CD4-positive, alpha-beta memory T cell (primary cell): Measurements from ENCODE around the gene ZNF786. TPM values are rescaled to one million over a fixed set of nuclear protein-coding genes. Genes with fewer than 3 reads are reported as not detected.

ENCODE experiments used
- CTCF ChIA-PET: fragments of 350-600 bp; sonication (Branson Sonifier 250); formaldehyde crosslinking; loops from one replicate; lab custom pipeline; 2021; ENCODE audit warnings: inconsistent platforms; ENCODE audit not compliant: partially characterized antibody; lab: Charles Lee
- POLR2A ChIA-PET: fragments of 350-600 bp; sonication (Branson Sonifier 250); formaldehyde crosslinking; loops from one replicate; lab custom pipeline; 2021; ENCODE audit not compliant: partially characterized antibody; lab: Charles Lee
- DNase-seq, 5 donors: peaks; one replicate each; pipeline versions ENCODE4 v3.0.0 to v3.0.0-alpha.2; 2020 to 2022; ENCODE audit warnings: mixed read lengths in 1 of 5
- H3K27ac ChIP-seq: one replicate; pipeline ENCODE4 v1.7.0; 2013; ENCODE audit warnings: low read depth, low read length
- H3K27me3 ChIP-seq: 2 replicates; pipeline ENCODE4 v1.7.0; 2013; ENCODE audit warnings: mild to moderate bottlenecking, low read length, moderate library complexity; ENCODE audit not compliant: insufficient read depth
- H3K36me3 ChIP-seq: 2 replicates; pipeline ENCODE4 v1.7.0; 2013; ENCODE audit warnings: mild to moderate bottlenecking, low read length, moderate library complexity; ENCODE audit not compliant: insufficient read depth
- H3K4me1 ChIP-seq: 2 replicates; pipeline ENCODE4 v1.7.0; 2013; ENCODE audit warnings: mild to moderate bottlenecking, low read length, moderate library complexity; ENCODE audit not compliant: insufficient read depth
- H3K4me3 ChIP-seq, 2 donors: one replicate each; pipeline ENCODE4 v1.7.0; 2013; ENCODE audit warnings: low read length in 2 of 2, mild to moderate bottlenecking in 1 of 2
- H3K9me3 ChIP-seq, 2 donors: one replicate each; pipeline ENCODE4 v1.7.0; 2013; ENCODE audit warnings: low read length in 2 of 2, control low read depth in 1 of 2; ENCODE audit not compliant: control insufficient read depth in 1 of 2
- H3K27ac Mint-ChIP-seq, 7 donors: one replicate each; pipeline ENCODE4 v1.8.0; 2020 to 2021; ENCODE audit warnings: mixed read lengths in 7 of 7, mild to moderate bottlenecking in 6 of 7, inconsistent platforms in 3 of 7, moderate library complexity in 3 of 7
- H3K27me3 Mint-ChIP-seq, 2 donors: one replicate each; pipeline ENCODE4 v1.8.0; 2020 to 2021; ENCODE audit warnings: mixed read lengths in 2 of 2
- H3K36me3 Mint-ChIP-seq, 2 donors: one replicate each; pipeline ENCODE4 v1.8.0; 2020 to 2021; ENCODE audit warnings: mixed read lengths in 2 of 2, inconsistent platforms in 1 of 2, mild to moderate bottlenecking in 1 of 2
- H3K4me1 Mint-ChIP-seq, 4 donors: one replicate each; pipeline ENCODE4 v1.8.0; 2020 to 2021; ENCODE audit warnings: mixed read lengths in 4 of 4, mild to moderate bottlenecking in 1 of 4
- H3K4me3 Mint-ChIP-seq, 8 donors: one replicate each; pipeline ENCODE4 v1.8.0; 2020 to 2021; ENCODE audit warnings: mixed read lengths in 8 of 8, mild to moderate bottlenecking in 7 of 8, moderate library complexity in 6 of 8, inconsistent platforms in 3 of 8
- H3K9me3 Mint-ChIP-seq, 8 donors: one replicate each; pipeline ENCODE4 v1.8.0; 2020 to 2021; ENCODE audit warnings: mixed read lengths in 8 of 8, mild to moderate bottlenecking in 5 of 8, inconsistent platforms in 3 of 8, moderate library complexity in 1 of 8
- intact Hi-C: fragments of 100-400 bp; cut with micrococcal nuclease; formaldehyde crosslinking; loops from one replicate; pipeline ENCODE4 v1.15.1; 2023
- polyA plus RNA-seq, 2 donors: library from polyadenylated mRNA; unstranded; fragments of 300-500 nt; fragmentation: Illumina TruSeq; gene quantifications; one replicate each; pipeline ENCODE4 v1.2.3, GENCODE V29; 2021
- total RNA-seq, 2 experiments: library from RNA; stranded (reverse); gene quantifications; one replicate each; pipeline ENCODE4 v1.2.3, GENCODE V29; 2021

ZNF786 gene
- total and polyA plus RNA-seq, 4 experiments from 2014 or later, result 2.3 to 18.8 (median 16.3) TPM

DNA sequence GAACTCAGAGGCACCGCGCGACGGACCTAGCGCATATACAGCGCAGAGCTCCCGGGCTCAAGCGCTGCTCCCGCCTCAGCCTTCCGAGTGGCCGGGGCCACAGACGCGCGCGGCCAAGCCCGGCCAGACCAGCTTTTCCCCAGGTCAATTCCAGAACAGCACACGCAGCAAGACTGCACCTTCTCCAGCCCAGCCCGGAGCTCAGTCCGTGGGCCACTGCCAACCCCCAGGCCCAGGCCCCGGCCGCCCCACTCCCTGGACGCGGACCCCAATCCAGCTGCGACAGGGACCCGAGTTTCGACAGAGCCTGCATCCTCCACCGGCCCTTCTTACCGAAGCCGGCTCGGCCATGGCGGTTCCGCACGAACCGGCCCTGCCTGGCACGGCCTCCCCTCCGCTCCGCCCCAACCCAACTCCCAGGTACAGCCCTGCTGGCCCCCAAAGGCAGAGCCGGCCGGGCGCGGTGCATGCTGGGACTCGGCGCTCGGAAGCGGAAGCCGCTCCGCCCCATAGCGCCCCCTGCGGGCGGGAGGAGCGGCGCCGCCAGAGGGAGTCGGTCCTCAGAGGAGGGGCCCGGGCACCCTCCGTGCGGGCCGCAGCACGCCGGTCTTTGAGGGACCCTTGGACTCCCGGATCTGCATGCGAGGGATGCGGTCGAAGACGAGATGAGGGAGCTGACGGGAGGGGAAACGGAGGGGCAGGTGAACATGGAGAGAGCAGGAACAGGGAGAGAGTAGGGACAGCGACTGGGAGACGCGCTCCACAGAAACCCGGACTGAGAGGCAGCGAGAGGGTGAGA is 35.5 kb upstream of the ZNF786 start, which contains the start of gene ZNF425:
Gene ZNF425 (minus strand): TSS at position 462 of the 799 bp plus-strand sequence. CDS start 111 bp downstream, at position 351.
- Histone ChIP-seq H3K4me3 (peak within 1 kb of the TSS; percentile 83 to 96), H3K27ac (peak within 1 kb of the TSS; percentile 88), H3K27me3 (no peaks in the 10 kb centered on the region), H3K36me3 (peaks cover 9% of the 10 kb centered on the region), H3K4me1 (peaks cover 19% of the 10 kb centered on the region), H3K9me3 (peaks cover 5 to 7% of the 10 kb centered on the region in 2 donors)
- intact Hi-C loops, result loop anchor here (1.0 to 5.0 kb wide), 7 partner anchors 21 to 371 kb away; partner anchors contain the start of genes PDIA4, ZNF212, ZNF282 and ZNF398
- POLR2A ChIA-PET, result interaction anchor here (0.7 to 5.0 kb wide), 23 partner anchors 9 to 334 kb away, joined by 3 to 144 read pairs (median 5); partner anchors contain the start of genes PDIA4, ZNF282, ZNF398 and ZNF777
- H3K27ac Mint-ChIP-seq, result peak within 1 kb of the TSS; percentile 91 to 99 (median 98)
- H3K27me3 Mint-ChIP-seq, result no peaks in the 10 kb centered on the region
- CTCF ChIA-PET, result interaction anchor here (0.6 to 4.5 kb wide), 16 partner anchors 10 to 604 kb away, joined by 3 to 56 read pairs (median 4); partner anchors contain the start of genes ZNF398 and ZNF786
- H3K9me3 Mint-ChIP-seq, result peaks cover 0 to 8% (median 6%) of the 10 kb centered on the region in 8 donors
- peaks cover 15 to 35% (median 25%) of the 10 kb centered on the region in 4 donors for H3K4me1 Mint-ChIP-seq
- peaks cover 11 to 29% of the 10 kb centered on the region in 2 donors for H3K36me3 Mint-ChIP-seq
- peak; percentile 89 to 94 (median 91) for DNase-seq
- peak within 1 kb of the TSS; percentile 91 to 100 (median 100) for H3K4me3 Mint-ChIP-seq

DNA sequence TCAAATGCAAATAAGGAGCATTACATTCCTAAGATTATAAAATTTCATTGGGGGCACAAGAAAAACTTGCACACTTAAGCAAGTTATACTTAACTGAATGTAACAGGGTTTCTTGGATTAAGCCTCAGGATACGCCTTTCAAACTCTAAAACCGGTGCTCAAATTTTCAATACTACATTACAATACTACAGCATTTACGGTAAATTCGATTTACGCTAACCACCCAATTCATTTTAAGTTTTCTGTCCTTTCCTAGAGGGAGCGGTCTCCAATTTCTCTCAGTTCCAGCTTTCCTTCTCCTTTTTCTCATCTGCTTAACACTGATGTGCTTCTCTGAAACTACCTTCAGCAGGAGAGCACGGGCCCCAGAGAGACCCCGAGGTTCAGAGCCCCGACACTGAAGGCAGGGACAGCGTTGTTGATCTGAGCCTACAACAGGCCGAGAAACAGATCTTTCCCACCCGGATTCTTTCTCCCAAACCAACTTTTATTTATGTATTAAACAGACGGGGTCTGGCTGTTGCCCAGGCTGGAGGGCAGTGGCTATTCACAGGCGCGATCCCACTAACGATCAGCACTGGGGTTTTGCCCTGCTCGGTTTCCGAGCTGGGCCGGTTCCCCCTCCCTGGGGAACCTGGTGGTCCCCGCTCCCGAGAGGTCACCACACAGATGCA is 34.8 kb upstream of the ZNF786 start:
- no peak for DNase-seq
- Histone ChIP-seq H3K4me1 (peaks cover 19% of the 10 kb centered on the region), H3K4me3 (peak overlapping the region; percentile 83 to 96), H3K27me3 (no peaks in the 10 kb centered on the region), H3K36me3 (peaks cover 2% of the 10 kb centered on the region), H3K9me3 (no peaks in the 10 kb centered on the region), H3K27ac (peak overlapping the region; percentile 88)
- peaks cover 4 to 22% of the 10 kb centered on the region in 2 donors for H3K36me3 Mint-ChIP-seq
- H3K4me1 Mint-ChIP-seq, result peaks cover 15 to 35% (median 25%) of the 10 kb centered on the region in 4 donors
- POLR2A ChIA-PET, result interaction anchor here (0.8 to 5.0 kb wide), 17 partner anchors 16 to 335 kb away, joined by 3 to 144 read pairs (median 6); partner anchors contain the start of genes PDIA4, ZNF282, ZNF398 and ZNF777
- peak overlapping the region; percentile 91 to 99 (median 98) for H3K27ac Mint-ChIP-seq
- H3K9me3 Mint-ChIP-seq, result peaks cover 0 to under 1% (median 0%) of the 10 kb centered on the region in 8 donors
- CTCF ChIA-PET, result interaction anchor here (0.7 to 4.5 kb wide), 11 partner anchors 17 to 160 kb away, joined by 3 to 56 read pairs (median 4); partner anchors contain the start of genes ZNF398 and ZNF786
- peak overlapping the region; percentile 91 to 100 (median 100) for H3K4me3 Mint-ChIP-seq
- intact Hi-C loops, result loop anchor here (5.0 kb wide), 2 partner anchors 112 to 372 kb away; partner anchors contain the start of genes ZNF212 and ZNF746
- no peaks in the 10 kb centered on the region for H3K27me3 Mint-ChIP-seq

DNA sequence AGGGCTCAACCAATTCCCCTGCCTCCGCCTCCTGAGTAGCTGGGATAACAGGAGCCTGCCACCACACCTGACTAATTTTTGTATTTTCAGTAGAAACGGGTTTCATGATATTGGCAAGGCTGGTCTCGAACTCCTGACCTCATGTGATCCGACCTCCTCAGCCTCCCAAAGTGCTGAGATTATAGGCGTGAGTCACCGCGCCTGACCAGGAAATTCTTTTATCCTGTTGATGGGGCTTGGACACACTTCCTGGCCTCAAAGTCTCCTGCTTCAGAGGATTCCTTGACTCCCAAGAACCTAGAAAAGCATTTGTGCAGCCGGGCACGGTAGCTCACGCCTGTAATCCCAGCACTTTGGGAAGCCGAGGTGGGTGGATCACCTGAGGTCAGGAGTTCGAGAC is 19.5 kb upstream of the ZNF786 start:
- POLR2A ChIA-PET, result no interaction called here

DNA sequence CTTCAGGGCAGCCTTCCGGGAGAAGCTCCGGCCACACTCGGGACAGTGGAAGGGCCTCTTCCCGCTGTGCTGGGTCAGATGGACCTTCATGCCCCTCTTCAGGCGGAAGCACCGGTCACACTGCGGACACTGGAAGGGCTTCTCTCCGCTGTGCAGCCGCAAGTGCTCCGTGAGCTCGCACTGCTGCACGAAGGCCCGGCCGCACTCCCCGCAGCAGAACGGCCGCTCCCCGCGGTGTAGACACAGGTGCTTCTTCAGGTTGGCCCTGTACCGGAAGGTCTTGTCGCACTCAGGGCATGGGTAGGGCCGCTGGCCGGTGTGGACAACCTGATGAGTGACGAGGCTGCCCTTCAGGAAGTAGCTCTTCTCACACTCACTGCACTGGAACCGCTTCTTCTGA is 14.2 kb upstream of the ZNF786 start:
- Mint-ChIP-seq H3K27me3 (peaks cover 0 to 2% of the 10 kb centered on the region in 2 donors), H3K36me3 (peaks cover 0 to 5% of the 10 kb centered on the region in 2 donors), H3K4me3 (no peak overlapping the region), H3K27ac (no peak overlapping the region), H3K4me1 (peaks cover 0 to 1% (median 0%) of the 10 kb centered on the region in 4 donors), H3K9me3 (no peaks in the 10 kb centered on the region)
- H3K4me3 ChIP-seq, result no peak overlapping the region
- H3K27me3 ChIP-seq, result no peaks in the 10 kb centered on the region
- H3K27ac ChIP-seq, result no peak overlapping the region
- H3K9me3 ChIP-seq, result no peaks in the 10 kb centered on the region
- DNase-seq, result no peak
- no peaks in the 10 kb centered on the region for H3K36me3 ChIP-seq
- no peaks in the 10 kb centered on the region for H3K4me1 ChIP-seq
- intact Hi-C loops, result no loop called here
- CTCF ChIA-PET, result no interaction called here
- POLR2A ChIA-PET, result no interaction called here

More for the DNA sequence above, 19.5 kb upstream of the ZNF786 start:
- intact Hi-C loops, result no loop called here
- Histone ChIP-seq H3K4me1 (no peaks in the 10 kb centered on the region), H3K9me3 (no peaks in the 10 kb centered on the region), H3K27ac (no peak overlapping the region), H3K4me3 (no peak overlapping the region), H3K27me3 (no peaks in the 10 kb centered on the region), H3K36me3 (no peaks in the 10 kb centered on the region)
- no peak for DNase-seq
- H3K4me1 Mint-ChIP-seq, result no peaks in the 10 kb centered on the region
- H3K4me3 Mint-ChIP-seq, result no peak overlapping the region
- H3K36me3 Mint-ChIP-seq, result peaks cover 0 to 5% of the 10 kb centered on the region in 2 donors
- no peaks in the 10 kb centered on the region for H3K9me3 Mint-ChIP-seq
- H3K27ac Mint-ChIP-seq, result no peak overlapping the region
- CTCF ChIA-PET, result no interaction called here
- H3K27me3 Mint-ChIP-seq, result no peaks in the 10 kb centered on the region

DNA sequence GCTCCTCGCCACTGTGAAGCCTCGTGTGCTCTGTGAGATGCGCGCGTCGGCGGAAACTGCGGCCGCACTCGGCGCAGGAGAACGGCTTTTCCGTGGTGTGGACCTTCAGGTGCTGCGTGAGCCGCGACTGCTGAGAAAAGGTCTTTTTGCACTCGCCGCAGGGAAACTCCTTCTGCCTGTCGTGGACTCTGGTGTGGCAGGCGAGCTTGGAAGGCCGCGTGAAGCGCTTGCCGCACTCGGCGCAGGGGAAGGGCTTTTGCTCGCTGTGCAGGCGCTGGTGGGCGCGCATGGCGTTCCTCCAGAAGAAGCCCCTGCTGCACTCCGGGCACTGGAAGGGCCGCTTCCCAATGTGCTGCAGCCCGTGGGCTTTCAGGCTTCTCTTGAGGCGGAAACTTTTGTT is 13.7 kb upstream of the ZNF786 start:
- CTCF ChIA-PET, result no interaction called here
- H3K36me3 ChIP-seq, result no peaks in the 10 kb centered on the region
- Mint-ChIP-seq H3K4me3 (no peak overlapping the region), H3K4me1 (peaks cover 0 to 1% (median 0%) of the 10 kb centered on the region in 4 donors), H3K9me3 (no peaks in the 10 kb centered on the region), H3K36me3 (peaks cover 0 to 5% of the 10 kb centered on the region in 2 donors), H3K27me3 (peaks cover 0 to 2% of the 10 kb centered on the region in 2 donors), H3K27ac (no peak overlapping the region)
- POLR2A ChIA-PET, result interaction anchor here (1.4 kb wide), 1 partner anchor 21 kb away, joined by 5 read pairs; the partner anchor contains the start of gene ZNF425
- H3K9me3 ChIP-seq, result no peaks in the 10 kb centered on the region
- no peak overlapping the region for H3K27ac ChIP-seq
- DNase-seq, result no peak
- intact Hi-C loops, result no loop called here
- no peaks in the 10 kb centered on the region for H3K27me3 ChIP-seq
- no peaks in the 10 kb centered on the region for H3K4me1 ChIP-seq
- no peak overlapping the region for H3K4me3 ChIP-seq

DNA sequence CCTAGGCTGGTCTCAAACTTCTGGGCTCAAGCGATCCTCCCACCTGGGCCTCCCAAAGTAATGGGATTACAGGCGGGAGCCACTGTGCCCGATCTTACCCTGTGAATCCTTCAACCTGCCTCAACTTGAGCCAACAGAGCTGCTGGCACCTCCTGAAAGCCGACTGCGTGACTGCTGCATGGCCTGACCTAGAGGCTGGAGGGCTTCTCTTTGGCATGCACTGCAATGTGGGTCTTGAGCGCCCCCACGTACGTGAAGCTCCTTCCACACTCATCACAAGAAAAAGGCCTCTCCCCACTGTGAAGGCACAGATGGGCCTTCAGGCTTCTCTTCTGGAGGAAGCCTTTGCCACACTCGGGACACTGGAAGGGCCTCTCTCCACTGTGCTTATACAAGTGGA is 12.9 kb upstream of the ZNF786 start:
- Mint-ChIP-seq H3K36me3 (peaks cover 0 to 5% of the 10 kb centered on the region in 2 donors), H3K27me3 (peaks cover 0 to 2% of the 10 kb centered on the region in 2 donors), H3K4me3 (no peak overlapping the region), H3K27ac (no peak overlapping the region), H3K9me3 (no peaks in the 10 kb centered on the region), H3K4me1 (peaks cover 0 to 1% (median 0%) of the 10 kb centered on the region in 4 donors)
- DNase-seq, result no peak
- CTCF ChIA-PET, result no interaction called here
- POLR2A ChIA-PET, result interaction anchor here (1.4 kb wide), 1 partner anchor 22 kb away, joined by 5 read pairs; the partner anchor contains the start of gene ZNF425
- Histone ChIP-seq H3K27me3 (no peaks in the 10 kb centered on the region), H3K36me3 (no peaks in the 10 kb centered on the region), H3K9me3 (no peaks in the 10 kb centered on the region), H3K27ac (no peak overlapping the region), H3K4me1 (no peaks in the 10 kb centered on the region), H3K4me3 (no peak overlapping the region)
- intact Hi-C loops, result no loop called here
